Spleen (tissue), 11 donors: ENCODE data around the gene ETV6. TPM values are rescaled to one million over a fixed set of nuclear protein-coding genes. Genes with fewer than 3 reads are reported as not detected.

Experiments used
- DNase-seq: peaks from one replicate; pipeline ENCODE4 v3.0.0-alpha.2; 2020
- H3K27ac ChIP-seq, 8 donors: fragments of 200-600 bp; sonication (generic) in 7 of 8; 1 replicate in 4 of 8; 2 replicates in 4 of 8; pipeline versions ENCODE4 v1.5.0 to v1.8.0; 2016 to 2021; ENCODE audit warnings: inconsistent platforms in 4 of 8, mild to moderate bottlenecking in 4 of 8, moderate library complexity in 1 of 8
- H3K27me3 ChIP-seq, 7 donors: fragments of 200-600 bp; sonication (generic) in 6 of 7; replicated peaks in 1 of 7; 1 replicate in 4 of 7; 2 replicates in 3 of 7; pipeline versions ENCODE4 v1.5.0 to v1.8.0; 2016 to 2021; ENCODE audit warnings: inconsistent platforms in 3 of 7, mild to moderate bottlenecking in 1 of 7
- H3K36me3 ChIP-seq, 6 donors: fragments of 200-600 bp; sonication (generic) in 5 of 6; 1 replicate in 4 of 6; 2 replicates in 2 of 6; pipeline versions ENCODE4 v1.5.0 to v1.8.0; 2016 to 2021; ENCODE audit warnings: inconsistent platforms in 2 of 6
- H3K4me1 ChIP-seq, 6 donors: fragments of 200-600 bp; sonication (generic) in 5 of 6; 1 replicate in 3 of 6; 2 replicates in 3 of 6; pipeline versions ENCODE4 v1.5.0 to v1.8.0; 2016 to 2021; ENCODE audit warnings: inconsistent platforms in 3 of 6
- H3K4me3 ChIP-seq, 8 donors: fragments of 200-600 bp; sonication (generic) in 7 of 8; 1 replicate in 4 of 8; 2 replicates in 4 of 8; pipeline versions ENCODE4 v1.5.0 to v1.8.0; 2016 to 2021; ENCODE audit warnings: inconsistent platforms in 4 of 8, mild to moderate bottlenecking in 4 of 8, moderate library complexity in 2 of 8
- H3K9me3 ChIP-seq, 8 donors: fragments of 200-600 bp; sonication (generic) in 7 of 8; 1 replicate in 4 of 8; 2 replicates in 4 of 8; pipeline versions ENCODE4 v1.5.0 to v1.8.0; 2016 to 2021; ENCODE audit warnings: inconsistent platforms in 4 of 8
- CTCF ChIP-seq, 11 experiments: fragments of 200-600 bp in 7 of 11; fragments of 450-650 bp in 4 of 11; sonication (generic) in 4 of 11; IDR thresholded peaks in 8 of 11; conservative IDR thresholded peaks in 3 of 11; 1 replicate in 7 of 11; 2 replicates in 4 of 11; pipeline versions ENCODE4 v1.4.0 to v1.8.0; 2016 to 2021; ENCODE audit warnings: antibody characterized with exemption in 11 of 11, inconsistent platforms in 4 of 11, mild to moderate bottlenecking in 1 of 11
- POLR2A ChIP-seq, 3 donors: fragments of 450-650 bp; IDR thresholded peaks; one replicate each; pipeline ENCODE4 v1.5.1; 2017; ENCODE audit warnings: antibody characterized with exemption in 3 of 3, mild to moderate bottlenecking in 1 of 3
- POLR2AphosphoS5 ChIP-seq, 3 donors: sonication (generic); formaldehyde crosslinking; IDR thresholded peaks; one replicate each; pipeline ENCODE4 v1.5.1; 2017; ENCODE audit warnings: antibody characterized with exemption in 3 of 3
- WGBS, 5 donors: extraction: QIAGEN DNeasy Blood & Tissue Kit in 3 of 5; methylation state at CpG; one replicate each; pipeline versions ENCODE4 v1.1.5 to v1.1.7; 2013 to 2018; 5-methylcytosine and 5-hydroxymethylcytosine counted together
- intact Hi-C: fragments of 100-400 bp; cut with DNase I; formaldehyde crosslinking; loops from one replicate; pipeline ENCODE4 v1.15.0; 2023; ENCODE audit warnings: low total_unique reads
- polyA plus RNA-seq, 3 donors: library from polyadenylated mRNA; stranded (reverse); fragments of 200-250 nt; gene quantifications; one replicate each; pipeline ENCODE4 v1.2.1, GENCODE V29; 2013
- total RNA-seq, 7 donors: library from RNA; depleted of rRNA in 3 of 7; stranded (reverse); fragments of >200 nt in 3 of 7; fragmentation: NEBNext Ultra II Directional in 4 of 7; extraction: Animal tissue kit (Norgen Biotek cat#: 25700) in 4 of 7; gene quantifications; one replicate each; pipeline versions ENCODE4 v1.1.0 to v1.2.1, GENCODE V29; 2016 to 2021
- donor health status: healthy with polysubstance abuse.
- donor health status: DM: no; HTN: no; CAD: no; lungs with moderate emphysema.
- donor health status: DM: no; HTN: no; CAD: no.
- donor health status: Bipolar disorder and iron deficiency.
- donor health status: healthy.
- donor health status: DM: no; HTN: no; CAD: no.
- donor health status: DM: yes; HTN: yes; CAD: no.

Gene ETV6
- total and polyA plus RNA-seq, 10 donors = 7.2 to 116 (median 57.8) TPM

DNA sequence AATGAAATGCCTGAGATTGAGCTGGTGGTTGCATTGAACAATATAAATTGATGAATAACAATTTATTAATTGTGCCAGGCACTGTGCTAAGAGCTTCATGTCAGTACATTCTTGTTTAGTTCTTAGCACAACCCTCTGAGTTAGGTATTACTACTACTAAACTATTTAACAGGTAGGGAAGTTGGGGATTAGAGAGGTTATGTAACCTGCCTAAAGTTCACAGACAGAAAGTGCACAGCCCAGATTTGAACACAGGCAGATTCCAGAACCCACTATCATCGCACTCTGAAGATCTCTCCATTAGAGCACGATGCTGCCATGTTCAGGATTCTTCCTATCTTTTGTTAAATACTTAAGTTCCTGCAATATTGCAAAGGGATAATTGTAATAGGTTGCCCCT is 49.3 kb downstream of the ETV6 start:
- Histone ChIP-seq H3K27ac (peak overlapping the region in 2 of 8 donors; percentile 6 to 21), H3K4me3 (no peak overlapping the region), H3K4me1 (peaks cover 0 to 69% (median 37%) of the 10 kb centered on the region in 6 donors), H3K27me3 (no peaks in the 10 kb centered on the region), H3K36me3 (no peaks in the 10 kb centered on the region), H3K9me3 (no peaks in the 10 kb centered on the region)
- DNase-seq = no peak
- 91 to 98% (median 94%) methylated on average over 2 of the region's 2 CpGs for WGBS, 5 donors
- no peak for TF ChIP-seq CTCF (IDR thresholded peaks at IDR 0.05 in 8 of 11, conservative IDR thresholded peaks at IDR 0.05 in 3 of 11)
- no peak for TF ChIP-seq POLR2AphosphoS5 (IDR thresholded peaks at IDR 0.05)
- intact Hi-C loops = no loop called here

DNA sequence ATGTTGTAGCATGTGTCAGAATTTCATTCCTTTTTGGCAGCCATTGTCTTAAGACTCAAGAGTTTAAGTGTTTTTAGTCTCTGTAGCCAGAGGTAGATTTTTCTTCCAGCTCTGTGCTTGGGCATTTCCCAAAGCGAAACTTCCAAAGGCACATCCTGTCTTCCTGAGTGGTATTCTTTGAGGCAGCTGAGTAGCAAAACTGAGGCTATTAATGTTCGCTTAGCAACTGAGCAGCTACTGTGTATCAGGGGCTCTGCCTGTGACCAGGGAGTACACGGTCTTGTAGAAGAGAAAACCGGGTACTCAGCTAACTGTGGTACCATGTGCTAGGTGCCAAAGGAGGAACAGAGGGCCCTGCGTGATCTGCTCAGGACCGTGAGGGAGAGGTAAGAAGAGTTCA is 52.0 kb downstream of the ETV6 start:
- no peaks in the 10 kb centered on the region for H3K36me3 ChIP-seq
- TF ChIP-seq CTCF (IDR thresholded peaks at IDR 0.05 in 8 of 11, conservative IDR thresholded peaks at IDR 0.05 in 3 of 11) (no peak), POLR2A (IDR thresholded peaks at IDR 0.05) (no peak), POLR2AphosphoS5 (IDR thresholded peaks at IDR 0.05) (no peak)
- no peak for DNase-seq
- 54 to 78% (median 67%) methylated on average over 6 of the region's 6 CpGs for WGBS, 5 donors
- H3K27me3 ChIP-seq = no peaks in the 10 kb centered on the region
- intact Hi-C loops = no loop called here
- H3K27ac ChIP-seq = peak overlapping the region in 7 of 8 donors; percentile 34 to 76 (median 66)
- no peak overlapping the region for H3K4me3 ChIP-seq
- no peaks in the 10 kb centered on the region for H3K9me3 ChIP-seq
- H3K4me1 ChIP-seq = peaks cover 3 to 78% (median 44%) of the 10 kb centered on the region in 6 donors

GRCh38 chr12:11702959-11703358 is 53.5 kb downstream of the ETV6 start:
- DNase-seq = no peak
- H3K27me3 ChIP-seq = no peaks in the 10 kb centered on the region
- no peak overlapping the region for H3K27ac ChIP-seq
- no peak overlapping the region for H3K4me3 ChIP-seq
- TF ChIP-seq CTCF (IDR thresholded peaks at IDR 0.05 in 8 of 11, conservative IDR thresholded peaks at IDR 0.05 in 3 of 11) (no peak), POLR2AphosphoS5 (IDR thresholded peaks at IDR 0.05) (no peak), POLR2A (IDR thresholded peaks at IDR 0.05) (no peak)
- 85 to 90% (median 86%) methylated on average over 5 of the region's 5 CpGs for WGBS, 5 donors
- intact Hi-C loops = no loop called here
- H3K9me3 ChIP-seq = no peaks in the 10 kb centered on the region
- no peaks in the 10 kb centered on the region for H3K36me3 ChIP-seq
- H3K4me1 ChIP-seq = peaks cover 3 to 82% (median 44%) of the 10 kb centered on the region in 6 donors

DNA sequence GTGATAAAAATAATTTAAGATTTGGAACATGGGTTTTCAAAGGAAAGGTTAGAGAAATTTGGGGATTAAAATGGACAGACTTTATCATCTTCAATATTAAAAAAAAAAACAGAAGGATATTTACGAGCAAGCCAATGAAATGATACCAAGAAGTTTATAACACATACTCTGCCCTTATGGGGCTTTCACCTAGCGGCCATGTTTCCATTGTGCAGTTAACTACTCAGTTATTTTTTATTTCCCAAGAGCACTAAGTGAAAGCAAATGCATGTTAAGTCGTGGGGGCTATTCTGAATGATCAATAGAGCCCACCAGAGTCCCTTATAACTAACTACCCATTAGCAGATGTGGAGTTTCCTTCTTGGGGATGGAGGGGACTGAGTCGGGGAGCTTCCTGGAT is 53.9 kb downstream of the ETV6 start:
- intact Hi-C loops = no loop called here
- no peaks in the 10 kb centered on the region for H3K36me3 ChIP-seq
- H3K4me3 ChIP-seq = no peak overlapping the region
- no peak overlapping the region for H3K27ac ChIP-seq
- H3K4me1 ChIP-seq = peaks cover 3 to 85% (median 44%) of the 10 kb centered on the region in 6 donors
- DNase-seq = no peak
- TF ChIP-seq CTCF (IDR thresholded peaks at IDR 0.05 in 8 of 11, conservative IDR thresholded peaks at IDR 0.05 in 3 of 11) (no peak), POLR2A (IDR thresholded peaks at IDR 0.05) (no peak), POLR2AphosphoS5 (IDR thresholded peaks at IDR 0.05) (no peak)
- WGBS, 5 donors = 85 to 92% (median 91%) methylated on average over 4 of the region's 4 CpGs
- H3K27me3 ChIP-seq = no peaks in the 10 kb centered on the region
- H3K9me3 ChIP-seq = no peaks in the 10 kb centered on the region
